Left lung (tissue), 10 donors: ENCODE data around the gene DRD4. TPM values are rescaled to one million over a fixed set of nuclear protein-coding genes. Genes with fewer than 3 reads are reported as not detected.
A peak's percentile ranks its signal among the peaks of the same experiment; 100 is the strongest.
"Not testable (repeated sequence)": the region's sequence is repeated elsewhere in the genome, so short reads cannot be mapped to it uniquely, and the experiment has no call there.

ENCODE experiments used
- ATAC-seq: fragments of 200-7000 bp; cut with Tn5 transposase; one replicate; pipeline ENCODE4 v1.9.1; 2020; ENCODE audit warnings: moderate library complexity
- DNase-seq, 4 donors: peaks; one replicate each; pipeline ENCODE4 v3.0.0-alpha.2; 2013 to 2020
- H3K27ac ChIP-seq, 2 donors: fragments of 200-600 bp; sonication (generic) in 1 of 2; one replicate each; pipeline versions ENCODE4 v1.5.0 to v1.8.0; 2020 to 2021
- H3K27me3 ChIP-seq, 2 donors: fragments of 200-600 bp; sonication (generic) in 1 of 2; one replicate each; pipeline versions ENCODE4 v1.5.0 to v1.8.0; 2020 to 2021
- H3K36me3 ChIP-seq, 2 donors: fragments of 200-600 bp; sonication (generic) in 1 of 2; one replicate each; pipeline versions ENCODE4 v1.5.0 to v1.8.0; 2020 to 2021
- H3K4me1 ChIP-seq, 2 donors: fragments of 200-600 bp; one replicate each; pipeline ENCODE4 v1.8.0; 2021
- H3K4me3 ChIP-seq, 2 donors: fragments of 200-600 bp; sonication (generic) in 1 of 2; one replicate each; pipeline versions ENCODE4 v1.5.0 to v1.8.0; 2020 to 2021; ENCODE audit warnings: mild to moderate bottlenecking in 1 of 2
- H3K9me3 ChIP-seq, 2 donors: fragments of 200-600 bp; sonication (generic) in 1 of 2; one replicate each; pipeline versions ENCODE4 v1.5.0 to v1.8.0; 2020 to 2021
- CTCF ChIP-seq, 2 donors: fragments of 200-600 bp; sonication (generic) in 1 of 2; IDR thresholded peaks; one replicate each; pipeline versions ENCODE4 v1.5.0 to v1.8.0; 2021; ENCODE audit warnings: antibody characterized with exemption in 2 of 2
- intact Hi-C, 2 donors: fragments of 100-400 bp; cut with DNase I; formaldehyde crosslinking; loops; one replicate each; pipeline versions ENCODE4 v1.11.2 to v1.14.2; 2022
- polyA plus RNA-seq, 6 donors: library from polyadenylated mRNA; unstranded; fragments of 120-200 nt; gene quantifications; one replicate each; pipeline ENCODE4 v1.2.1, GENCODE V29; 2013; ENCODE audit not compliant: insufficient read length in 6 of 6
- total RNA-seq, 2 donors: library from RNA; stranded (reverse); fragmentation: NEBNext Ultra II Directional; extraction: Animal tissue kit (Norgen Biotek cat#: 25700); gene quantifications; one replicate each; pipeline ENCODE4 v1.2.1, GENCODE V29; 2021
- donor health status: DM: no; HTN: yes; CAD: no.
- donor health status: DM: no; HTN: no; CAD: no.

Gene DRD4
- total and polyA plus RNA-seq, 8 donors = 0.29 to 1.0 (median 0.64) TPM

DNA sequence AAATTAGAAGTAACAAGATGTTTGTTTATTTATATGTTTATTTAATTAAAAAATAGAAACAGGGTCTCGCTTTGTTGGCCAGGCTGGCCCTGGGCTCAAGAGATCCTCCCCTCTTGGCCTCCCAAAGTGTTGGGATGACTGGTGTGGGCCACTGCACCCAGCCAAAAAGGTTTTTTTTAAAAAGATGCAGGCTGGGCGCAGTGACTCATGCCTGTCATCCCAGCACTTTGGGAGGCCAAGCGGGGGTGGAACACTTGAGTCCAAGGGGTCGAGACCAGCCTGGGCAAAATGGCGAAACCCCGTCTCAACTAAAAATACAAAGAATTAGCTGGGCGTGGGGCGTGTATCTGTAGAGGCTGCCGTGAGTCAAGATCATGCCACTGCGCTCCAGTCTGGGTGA, 13.4 kb downstream of the DRD4 start:
- H3K4me1 ChIP-seq = no peaks in the 10 kb centered on the region
- H3K4me3 ChIP-seq = no peak overlapping the region
- no peak for ATAC-seq
- H3K27me3 ChIP-seq = no peaks in the 10 kb centered on the region
- intact Hi-C loops = no loop called here
- DNase-seq = peak in 1 of 4 donors; percentile 20
- no peaks in the 10 kb centered on the region for H3K9me3 ChIP-seq
- TF ChIP-seq CTCF (IDR thresholded peaks at IDR 0.05) = no peak
- peaks cover 0 to 57% of the 10 kb centered on the region in 2 donors for H3K36me3 ChIP-seq
- no peak overlapping the region for H3K27ac ChIP-seq

- H3K27ac ChIP-seq, H3K4me3 ChIP-seq, H3K4me1 ChIP-seq, DNase-seq, H3K27me3 ChIP-seq, intact Hi-C loops, H3K9me3 ChIP-seq, ATAC-seq: not testable (repeated sequence)
- peaks cover 0 to 65% of the 10 kb centered on the region in 2 donors for H3K36me3 ChIP-seq
Measured at GRCh38 chr11:653136-653535, 16.1 kb downstream of the DRD4 start.

- Histone ChIP-seq H3K4me1 (no peaks in the 10 kb centered on the region), H3K36me3 (peaks cover 0 to 68% of the 10 kb centered on the region in 2 donors), H3K4me3 (no peak overlapping the region), H3K27me3 (no peaks in the 10 kb centered on the region), H3K9me3 (no peaks in the 10 kb centered on the region), H3K27ac (no peak overlapping the region)
- no peak for TF ChIP-seq CTCF (IDR thresholded peaks at IDR 0.05)
- intact Hi-C loops = no loop called here
- DNase-seq (peak in 1 of 4 donors; percentile 73), ATAC-seq (no peak)
Measured at GRCh38 chr11:653837-654236, 16.8 kb downstream of the DRD4 start.

DNA sequence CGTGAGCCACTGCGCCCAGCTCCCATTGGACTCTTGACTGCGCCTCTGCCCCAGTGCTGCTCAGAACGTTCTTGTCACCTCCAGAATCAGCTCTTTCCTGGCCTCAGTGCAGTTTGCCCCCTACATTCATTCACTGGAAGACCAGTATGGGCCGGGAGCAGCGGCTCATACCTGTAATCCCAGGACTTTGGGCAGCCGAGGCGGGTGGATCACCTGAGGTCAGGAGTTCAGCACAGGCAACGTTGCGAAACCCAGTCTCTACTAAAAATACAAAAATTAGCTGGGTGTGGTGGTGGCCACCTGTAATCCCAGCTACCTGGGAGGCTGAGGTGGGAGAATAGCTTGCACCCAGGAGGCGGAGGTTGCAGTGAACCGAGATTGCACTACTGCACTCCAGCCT, 17.4 kb downstream of the DRD4 start:
- H3K4me3 ChIP-seq, H3K27me3 ChIP-seq, ATAC-seq, H3K4me1 ChIP-seq, H3K27ac ChIP-seq, H3K9me3 ChIP-seq, intact Hi-C loops: not testable (repeated sequence)
- DNase-seq = peak in 1 of 4 donors; percentile 28
- peaks cover 0 to 72% of the 10 kb centered on the region in 2 donors for H3K36me3 ChIP-seq

GRCh38 chr11:655036-655726, 18.1 kb downstream of the DRD4 start:
- Histone ChIP-seq H3K36me3 (peaks cover 0 to 72% of the 10 kb centered on the region in 2 donors), H3K4me1 (no peaks in the 10 kb centered on the region), H3K9me3 (no peaks in the 10 kb centered on the region), H3K4me3 (no peak overlapping the region), H3K27me3 (no peaks in the 10 kb centered on the region), H3K27ac (no peak overlapping the region)
- DNase-seq = peak in 1 of 4 donors; percentile 32
- intact Hi-C loops = no loop called here
- peak; percentile 87 for ATAC-seq
- TF ChIP-seq CTCF (IDR thresholded peaks at IDR 0.05) = no peak

DNA sequence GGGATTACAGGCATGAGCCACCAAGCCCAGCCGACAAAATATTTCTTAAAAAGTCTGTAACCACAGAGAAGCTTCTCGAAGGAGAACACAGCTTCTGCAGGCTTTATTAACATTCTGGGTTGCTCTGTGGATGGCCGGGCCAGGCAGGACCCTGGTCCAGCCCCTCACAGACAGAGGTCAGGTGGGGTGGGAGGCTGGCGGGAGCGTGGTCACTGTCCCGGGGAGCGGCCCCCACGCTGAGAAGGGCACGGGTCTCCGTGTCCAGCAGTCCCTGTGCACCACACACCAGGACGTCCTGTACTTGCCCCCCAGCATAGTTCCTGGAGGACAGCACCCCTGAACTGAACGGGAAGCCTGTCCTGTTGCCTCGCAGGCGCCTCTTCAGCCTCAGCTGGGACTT, 19.4 kb downstream of the DRD4 start:
- intact Hi-C loops = no loop called here
- Histone ChIP-seq H3K36me3 (peaks cover 0 to 72% of the 10 kb centered on the region in 2 donors), H3K27ac (no peak overlapping the region), H3K9me3 (no peaks in the 10 kb centered on the region), H3K4me1 (no peaks in the 10 kb centered on the region), H3K27me3 (no peaks in the 10 kb centered on the region), H3K4me3 (no peak overlapping the region)
- ATAC-seq (no peak), DNase-seq (peak in 1 of 4 donors; percentile 67)
- no peak for TF ChIP-seq CTCF (IDR thresholded peaks at IDR 0.05)
